ENCODE measurements around the gene CDH18.

CDH18 gene

DNA sequence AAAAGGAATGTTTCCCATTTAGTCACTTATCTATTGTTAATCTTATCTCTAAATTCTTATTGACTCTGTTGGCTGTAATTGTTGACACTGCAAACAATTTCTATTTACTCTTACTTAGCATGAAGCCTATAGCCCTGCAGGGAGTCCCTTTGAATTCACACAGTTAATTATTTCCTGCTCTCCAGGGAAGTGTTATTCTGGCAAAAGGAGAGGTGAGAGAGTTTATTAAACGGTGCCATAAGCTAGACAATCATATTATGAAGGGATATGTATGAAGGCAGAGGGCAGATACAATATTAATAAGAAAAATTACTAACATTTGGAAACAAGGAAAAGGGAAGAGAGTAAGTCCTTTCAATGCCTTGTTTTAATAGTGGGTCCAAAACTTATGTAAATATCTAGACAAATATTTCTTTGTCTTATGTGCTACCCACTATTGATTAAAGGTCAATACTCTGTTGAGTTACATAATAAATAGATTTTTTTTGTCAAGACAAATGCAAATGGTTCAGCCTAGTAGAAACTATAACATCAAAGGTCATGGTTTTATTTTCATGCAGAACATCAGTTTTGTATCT is 107.1 kb downstream of the CDH18 start:
- H3K36me3 ChIP-seq (ENCODE audit: insufficient read depth, low read length), result no peaks in the 10 kb centered on the region
- no peak overlapping the region for H3K4me2 ChIP-seq (ENCODE audit: low read depth, low read length, poor library complexity, severe bottlenecking)
- no peaks in the 10 kb centered on the region for H3K4me1 ChIP-seq (ENCODE audit: insufficient read depth, low read length, poor library complexity, severe bottlenecking)
- H2AFZ ChIP-seq (ENCODE audit: low read length), result no peak overlapping the region
- H3K79me2 ChIP-seq (ENCODE audit: insufficient read depth, low read length), result no peaks in the 10 kb centered on the region
- H4K20me1 ChIP-seq (ENCODE audit: insufficient read depth, low read length, poor library complexity, severe bottlenecking), result no peaks in the 10 kb centered on the region
- H3K9me2 ChIP-seq (replicated peaks; ENCODE audit: low read depth, low read length), result no peaks in the 10 kb centered on the region
- H3K27me3 ChIP-seq (ENCODE audit: insufficient read depth, low read length, poor library complexity, severe bottlenecking), result no peaks in the 10 kb centered on the region
- no peak overlapping the region for H3K4me3 ChIP-seq (ENCODE audit: low read length, poor library complexity, severe bottlenecking)
- H3K9ac ChIP-seq (ENCODE audit: low read depth, low read length, poor library complexity, severe bottlenecking), result no peak overlapping the region
- no peaks in the 10 kb centered on the region for H3F3A ChIP-seq (ENCODE audit: low read depth)
- H3K9me3 ChIP-seq (ENCODE audit: insufficient read depth, low read depth, low read length), result no peaks in the 10 kb centered on the region
- TF ChIP-seq, protein P1, sequence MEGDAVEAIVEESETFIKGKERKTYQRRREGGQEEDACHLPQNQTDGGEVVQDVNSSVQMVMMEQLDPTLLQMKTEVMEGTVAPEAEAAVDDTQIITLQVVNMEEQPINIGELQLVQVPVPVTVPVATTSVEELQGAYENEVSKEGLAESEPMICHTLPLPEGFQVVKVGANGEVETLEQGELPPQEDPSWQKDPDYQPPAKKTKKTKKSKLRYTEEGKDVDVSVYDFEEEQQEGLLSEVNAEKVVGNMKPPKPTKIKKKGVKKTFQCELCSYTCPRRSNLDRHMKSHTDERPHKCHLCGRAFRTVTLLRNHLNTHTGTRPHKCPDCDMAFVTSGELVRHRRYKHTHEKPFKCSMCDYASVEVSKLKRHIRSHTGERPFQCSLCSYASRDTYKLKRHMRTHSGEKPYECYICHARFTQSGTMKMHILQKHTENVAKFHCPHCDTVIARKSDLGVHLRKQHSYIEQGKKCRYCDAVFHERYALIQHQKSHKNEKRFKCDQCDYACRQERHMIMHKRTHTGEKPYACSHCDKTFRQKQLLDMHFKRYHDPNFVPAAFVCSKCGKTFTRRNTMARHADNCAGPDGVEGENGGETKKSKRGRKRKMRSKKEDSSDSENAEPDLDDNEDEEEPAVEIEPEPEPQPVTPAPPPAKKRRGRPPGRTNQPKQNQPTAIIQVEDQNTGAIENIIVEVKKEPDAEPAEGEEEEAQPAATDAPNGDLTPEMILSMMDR (conservative IDR thresholded peaks at IDR 0.05; ENCODE audit: low read length), result no peak
- TF ChIP-seq EZH2phosphoT487 (IDR thresholded peaks at IDR 0.05; ENCODE audit: borderline replicate concordance), result no peak

DNA sequence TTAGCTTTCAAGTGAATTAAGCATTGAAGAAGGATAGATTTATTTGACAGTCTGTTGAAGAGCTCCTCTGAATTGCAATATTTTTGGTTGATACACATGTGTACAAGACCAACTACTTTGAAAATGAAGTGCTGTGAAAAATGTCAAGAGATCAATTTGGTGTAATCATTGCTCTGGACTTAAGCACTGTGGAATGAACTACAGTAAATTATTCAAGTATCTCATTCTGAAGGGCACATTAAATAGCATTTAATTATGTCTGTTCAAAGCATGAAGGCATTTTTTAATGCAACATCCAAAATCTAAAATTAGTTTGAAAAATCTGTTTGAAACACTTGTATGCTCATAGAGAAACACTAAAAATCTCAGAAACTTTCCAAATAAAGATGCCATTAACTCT is 107.5 kb downstream of the CDH18 start:
- Histone ChIP-seq H3K4me1 (ENCODE audit: insufficient read depth, low read length, poor library complexity, severe bottlenecking) (no peaks in the 10 kb centered on the region), H3K4me3 (ENCODE audit: low read length, poor library complexity, severe bottlenecking) (no peak overlapping the region), H3K9me3 (ENCODE audit: insufficient read depth, low read depth, low read length) (no peaks in the 10 kb centered on the region), H3K27me3 (ENCODE audit: insufficient read depth, low read length, poor library complexity, severe bottlenecking) (no peaks in the 10 kb centered on the region), H3K9me2 (replicated peaks; ENCODE audit: low read depth, low read length) (no peaks in the 10 kb centered on the region), H3F3A (ENCODE audit: low read depth) (no peaks in the 10 kb centered on the region), H3K79me2 (ENCODE audit: insufficient read depth, low read length) (no peaks in the 10 kb centered on the region), H4K20me1 (ENCODE audit: insufficient read depth, low read length, poor library complexity, severe bottlenecking) (no peaks in the 10 kb centered on the region), H2AFZ (ENCODE audit: low read length) (no peak overlapping the region), H3K9ac (ENCODE audit: low read depth, low read length, poor library complexity, severe bottlenecking) (no peak overlapping the region), H3K4me2 (ENCODE audit: low read depth, low read length, poor library complexity, severe bottlenecking) (no peak overlapping the region), H3K36me3 (ENCODE audit: insufficient read depth, low read length) (no peaks in the 10 kb centered on the region)
- TF ChIP-seq EZH2phosphoT487 (IDR thresholded peaks at IDR 0.05; ENCODE audit: borderline replicate concordance), result no peak
- TF ChIP-seq, protein P1 (conservative IDR thresholded peaks at IDR 0.05; ENCODE audit: low read length), result no peak

DNA sequence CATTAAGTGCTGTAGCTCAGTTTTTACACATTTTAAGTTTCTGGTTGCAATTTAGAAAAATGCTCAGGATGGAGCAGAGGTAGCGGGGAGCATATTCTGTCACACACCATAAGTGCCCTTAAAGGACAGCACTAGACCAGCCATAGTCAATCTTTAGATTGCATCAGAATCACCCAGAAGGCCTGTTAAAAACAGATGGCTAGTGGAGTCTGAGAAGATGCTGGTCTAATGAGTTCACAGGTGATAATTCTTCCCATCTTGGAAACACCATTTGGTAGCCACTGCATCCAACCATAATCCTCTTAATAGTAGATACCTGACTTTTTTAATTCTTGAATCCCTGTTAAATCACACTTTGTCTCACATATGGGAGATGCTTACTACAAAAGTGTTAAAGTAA is 113.2 kb downstream of the CDH18 start:
- H3K79me2 ChIP-seq (ENCODE audit: insufficient read depth, low read length), result no peaks in the 10 kb centered on the region
- H3K4me3 ChIP-seq (ENCODE audit: low read length, poor library complexity, severe bottlenecking), result no peak overlapping the region
- H3K36me3 ChIP-seq (ENCODE audit: insufficient read depth, low read length), result no peaks in the 10 kb centered on the region
- H3K9ac ChIP-seq (ENCODE audit: low read depth, low read length, poor library complexity, severe bottlenecking), result no peak overlapping the region
- TF ChIP-seq EZH2phosphoT487 (IDR thresholded peaks at IDR 0.05; ENCODE audit: borderline replicate concordance), result no peak
- TF ChIP-seq, protein P1 (conservative IDR thresholded peaks at IDR 0.05; ENCODE audit: low read length), result no peak
- no peaks in the 10 kb centered on the region for H3K9me3 ChIP-seq (ENCODE audit: insufficient read depth, low read depth, low read length)
- H2AFZ ChIP-seq (ENCODE audit: low read length), result no peak overlapping the region
- no peaks in the 10 kb centered on the region for H4K20me1 ChIP-seq (ENCODE audit: insufficient read depth, low read length, poor library complexity, severe bottlenecking)
- H3F3A ChIP-seq (ENCODE audit: low read depth), result no peaks in the 10 kb centered on the region
- H3K27me3 ChIP-seq (ENCODE audit: insufficient read depth, low read length, poor library complexity, severe bottlenecking), result no peaks in the 10 kb centered on the region
- H3K9me2 ChIP-seq (replicated peaks; ENCODE audit: low read depth, low read length), result no peaks in the 10 kb centered on the region
- H3K4me2 ChIP-seq (ENCODE audit: low read depth, low read length, poor library complexity, severe bottlenecking), result no peak overlapping the region
- H3K4me1 ChIP-seq (ENCODE audit: insufficient read depth, low read length, poor library complexity, severe bottlenecking), result no peaks in the 10 kb centered on the region
